Right renal cortex interstitium (tissue), 3 donors: ENCODE data around the gene CEP76. TPM values are rescaled to one million over a fixed set of nuclear protein-coding genes. Genes with fewer than 3 reads are reported as not detected.

Experiments used
- DNase-seq, 3 donors: peaks; one replicate each; pipeline ENCODE4 v3.0.0-alpha.2; 2013; ENCODE audit warnings: low read depth in 3 of 3, low spot score in 2 of 3
- polyA plus RNA-seq, 3 donors: library from polyadenylated mRNA; unstranded; fragments of 120-200 nt; gene quantifications; one replicate each; pipeline ENCODE4 v1.2.1, GENCODE V29; 2013; ENCODE audit not compliant: insufficient read length in 3 of 3

The CEP76 gene
- polyA plus RNA-seq, 3 donors = 10.1 to 12.3 (median 11.4) TPM

DNA sequence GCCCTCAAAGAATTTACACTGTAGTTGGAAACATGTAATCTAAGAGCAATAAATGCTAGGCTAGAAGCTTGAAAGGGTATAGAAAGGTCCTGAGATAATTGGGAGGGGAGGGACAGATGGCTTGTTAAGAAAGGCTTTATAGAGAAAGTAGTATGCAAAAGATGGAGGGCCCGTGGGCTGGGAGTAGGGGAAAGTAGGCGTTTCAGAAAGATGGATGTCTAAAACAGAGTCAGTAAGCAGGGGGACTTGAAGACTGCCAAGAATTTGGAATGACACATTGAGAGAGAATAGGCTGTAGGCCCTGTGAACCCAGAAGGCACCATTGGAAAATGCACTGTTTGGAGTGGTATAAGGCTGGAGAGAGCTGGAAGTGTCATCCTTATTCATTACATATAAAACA is 1.1 kb upstream of the CEP76 start:
- DNase-seq = no peak

GRCh38 chr18:12703096-12703567 is 609 bp upstream of the CEP76 start:
- no peak for DNase-seq

DNA sequence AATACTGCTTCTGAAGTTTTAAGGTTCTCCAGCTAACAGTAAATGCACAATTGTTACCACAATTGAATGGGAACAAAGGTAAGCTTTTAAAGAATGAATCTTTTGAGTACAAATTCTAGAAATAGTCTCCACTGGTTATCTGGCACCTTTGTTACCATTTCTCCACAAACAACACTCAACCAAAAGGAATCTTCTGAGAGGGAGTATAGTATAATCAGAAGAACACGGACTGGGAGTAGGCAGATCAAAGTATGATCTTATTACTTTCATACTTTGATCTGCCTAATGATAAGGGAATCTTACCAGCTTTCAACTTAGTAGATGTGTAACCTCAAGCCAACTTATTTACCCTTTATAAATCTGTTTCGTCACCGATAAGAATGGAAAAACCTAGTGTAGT is 1.4 kb downstream of the CEP76 start:
- no peak for DNase-seq

DNA sequence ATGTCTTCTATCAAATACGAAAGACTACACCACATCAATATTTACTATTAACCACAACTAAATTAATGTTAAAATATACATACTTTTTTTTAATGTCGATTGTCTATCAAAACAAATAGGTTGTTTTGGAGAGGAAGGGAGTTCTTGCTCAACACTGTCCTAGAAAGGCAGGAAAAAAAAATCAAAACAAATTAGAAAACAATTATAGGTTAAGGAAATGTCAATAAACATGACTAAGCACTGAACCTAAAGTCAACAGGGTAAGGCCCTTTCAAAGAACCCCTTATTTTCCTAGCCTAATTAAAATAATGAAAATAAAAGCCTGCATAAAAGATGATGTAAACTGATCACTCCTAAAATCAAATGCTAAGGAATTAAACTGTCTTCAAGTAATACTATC is 2.8 kb downstream of the CEP76 start:
- DNase-seq = no peak

DNA sequence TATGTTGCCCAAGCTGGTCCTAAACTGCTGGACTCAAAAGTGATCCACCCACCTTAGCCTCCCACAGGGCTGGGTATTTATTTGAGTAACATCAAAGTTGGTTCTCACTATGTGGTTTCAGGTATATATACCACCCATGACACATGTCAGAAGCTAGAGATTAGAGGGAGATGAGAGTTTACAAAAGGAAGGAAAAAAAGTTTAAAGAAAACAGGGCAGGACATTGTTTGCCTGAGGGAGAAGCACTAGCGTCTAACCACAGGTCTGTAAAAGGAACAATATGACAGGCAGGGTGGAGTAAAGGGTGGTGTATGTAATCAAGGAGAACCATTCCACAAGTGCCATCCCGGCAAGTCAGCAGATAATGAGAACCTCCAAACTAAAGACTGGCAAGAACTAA is 8.5 kb downstream of the CEP76 start:
- no peak for DNase-seq

DNA sequence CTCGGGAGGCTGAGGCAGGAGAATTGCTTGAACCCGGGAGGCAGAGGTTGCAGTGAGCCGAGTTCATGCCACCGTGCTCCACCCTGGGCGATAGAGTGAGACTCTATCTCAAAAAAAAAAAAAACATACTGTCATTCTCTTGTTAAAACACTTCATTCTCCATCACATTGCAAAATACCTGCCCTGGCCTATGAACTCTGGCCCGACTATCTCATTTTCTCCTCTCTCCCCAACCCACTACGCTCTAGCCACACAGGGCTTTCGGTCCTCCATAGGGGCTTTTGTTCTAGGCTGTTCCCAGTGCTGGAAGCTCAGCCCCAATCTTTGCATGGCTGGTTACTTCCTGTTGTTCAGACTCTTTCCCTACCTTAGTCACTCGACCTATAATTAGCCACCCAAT is 10.3 kb downstream of the CEP76 start:
- DNase-seq = no peak

GRCh38 chr18:12689256-12689850 is 13.2 kb downstream of the CEP76 start:
- DNase-seq = no peak

- DNase-seq = no peak
Observed at GRCh38 chr18:12686100-12686499, 16.4 kb downstream of the CEP76 start.

- DNase-seq = no peak
Observed at GRCh38 chr18:12679183-12679786, 23.2 kb downstream of the CEP76 start.

DNA sequence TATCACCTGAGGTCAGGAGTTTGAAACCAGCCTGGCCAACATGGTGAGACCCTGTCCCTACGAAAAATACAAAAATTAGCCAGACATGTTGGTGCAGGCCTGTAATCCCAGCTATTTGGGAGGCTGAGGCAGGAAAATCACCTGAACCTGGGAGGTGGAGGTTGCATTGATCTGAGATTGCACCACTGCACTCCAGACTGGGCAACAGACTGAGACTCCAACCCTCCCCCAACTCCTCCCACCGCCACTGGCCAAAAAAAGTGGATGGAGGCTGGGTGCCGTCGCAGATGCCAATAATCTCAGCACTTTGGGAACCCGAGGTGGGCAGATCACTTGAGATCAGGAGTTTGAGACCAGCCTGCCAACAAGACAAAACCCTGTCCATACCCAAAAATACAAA is 34.5 kb downstream of the CEP76 start:
- no peak for DNase-seq

DNA sequence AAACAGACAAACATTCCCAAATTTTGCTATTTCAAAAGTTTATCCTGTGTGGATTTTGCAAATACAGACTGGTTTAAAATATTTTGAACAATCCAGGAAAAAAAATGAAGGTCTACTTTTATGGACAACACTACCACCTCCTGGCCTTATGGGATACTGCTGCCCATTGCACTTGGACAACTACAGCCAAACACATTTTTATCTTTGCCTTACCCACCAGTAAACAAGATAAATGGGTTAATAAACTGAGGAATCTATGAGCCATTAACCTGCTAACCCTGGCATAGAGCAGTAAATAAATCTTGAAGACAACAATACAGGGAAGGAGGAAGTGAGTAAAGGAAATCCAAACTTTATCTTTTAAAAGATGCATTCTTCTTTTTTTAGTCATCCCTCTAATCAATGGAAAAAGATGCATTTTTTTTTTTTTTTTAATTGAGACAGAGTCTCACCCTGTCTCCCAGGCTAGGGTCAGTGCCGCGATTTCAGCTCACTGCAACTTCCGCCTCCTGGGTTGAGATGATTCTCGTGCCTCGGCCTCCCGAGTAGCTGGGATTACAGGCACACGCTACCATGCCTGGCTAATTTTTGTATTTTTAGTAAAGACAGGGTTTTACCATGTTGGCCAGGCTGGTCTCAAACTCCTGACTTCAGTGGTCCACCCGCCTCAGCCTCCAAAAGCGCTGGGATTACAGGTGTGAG is 42.5 kb downstream of the CEP76 start:
- DNase-seq = peak; percentile 48 to 61 (median 54)

DNA sequence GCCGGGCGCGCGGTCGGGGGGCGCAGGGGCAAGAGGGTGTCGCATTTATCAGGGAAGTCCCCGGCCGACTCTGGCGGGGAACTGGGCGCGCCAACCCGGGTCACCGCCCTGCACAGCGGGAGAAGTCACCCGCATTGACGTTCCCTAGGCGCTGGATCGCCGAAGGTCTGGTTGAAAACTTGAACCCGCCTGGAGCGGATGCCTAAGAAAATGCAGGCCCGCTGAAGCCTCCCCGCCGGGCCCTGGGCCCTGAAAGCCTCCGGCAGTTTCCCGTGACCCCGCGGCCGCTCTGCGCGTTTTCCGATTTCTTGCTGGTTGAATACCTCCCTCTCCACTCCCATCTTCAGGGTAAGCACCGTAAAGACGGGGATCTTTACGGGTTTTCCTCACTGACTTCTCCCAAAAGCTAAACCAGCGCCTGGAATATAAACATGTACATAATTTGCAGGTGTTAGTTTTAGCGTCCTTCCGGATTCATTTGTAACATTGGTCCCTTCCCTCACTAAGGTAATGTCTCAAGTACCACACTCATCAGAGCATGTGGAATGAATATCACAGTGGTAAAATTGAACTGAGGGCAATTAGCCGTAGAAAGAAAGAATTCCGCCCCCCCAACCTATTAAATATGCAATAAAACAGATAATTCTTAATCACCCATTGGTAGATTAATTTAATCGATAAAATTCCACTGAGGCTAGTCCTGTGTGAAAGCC is 43.9 kb downstream of the CEP76 start:
- no peak for DNase-seq

DNA sequence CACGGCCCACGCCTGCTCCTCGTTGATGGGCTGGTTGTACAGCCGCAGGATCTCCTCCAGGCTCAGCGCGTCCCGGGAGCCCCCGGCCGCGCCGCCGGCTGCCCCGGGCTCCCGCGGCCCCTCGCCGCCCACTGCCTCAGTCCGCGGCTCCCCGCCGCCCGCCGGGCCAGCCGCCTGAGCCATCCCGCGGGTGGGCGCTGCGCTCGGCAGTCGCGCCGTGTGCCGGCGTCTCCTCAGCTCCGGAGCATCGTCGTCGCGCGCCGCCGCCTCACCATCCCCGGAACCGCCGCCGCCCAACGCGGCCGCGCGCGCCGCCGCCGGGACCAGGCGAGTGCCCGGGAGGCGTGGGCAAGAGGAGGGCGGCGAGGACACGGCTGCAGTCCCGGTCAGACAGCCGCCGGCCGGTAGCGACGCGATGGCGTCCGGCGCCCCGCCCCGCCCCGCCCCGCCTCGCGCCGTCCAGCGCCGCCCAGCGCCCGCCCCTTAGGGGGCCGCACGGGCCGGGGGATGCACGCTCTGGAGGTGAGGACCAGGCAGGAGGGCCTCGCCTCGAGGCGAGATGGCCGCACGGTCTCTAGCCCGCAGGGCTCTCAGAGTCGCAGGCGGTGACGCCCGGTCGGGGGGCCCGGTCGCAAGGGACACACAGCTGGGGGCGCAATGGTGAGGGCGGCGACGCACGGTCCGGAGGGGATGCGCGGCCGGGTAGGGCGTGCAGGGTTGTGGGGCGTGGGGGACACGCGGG is 44.7 kb downstream of the CEP76 start, which contains the start of gene SPIRE1:
TSS of gene SPIRE1 (minus strand) at position 424 of the 742 bp plus-strand sequence. CDS start at position 183, 241 bp downstream.
- DNase-seq = no peak

GRCh38 chr18:12656938-12657683 is 45.4 kb downstream of the CEP76 start:
- DNase-seq = no peak

GRCh38 chr18:12656605-12656937 is 46.0 kb downstream of the CEP76 start:
- peak in 1 of 3 donors; percentile 40 for DNase-seq

DNA sequence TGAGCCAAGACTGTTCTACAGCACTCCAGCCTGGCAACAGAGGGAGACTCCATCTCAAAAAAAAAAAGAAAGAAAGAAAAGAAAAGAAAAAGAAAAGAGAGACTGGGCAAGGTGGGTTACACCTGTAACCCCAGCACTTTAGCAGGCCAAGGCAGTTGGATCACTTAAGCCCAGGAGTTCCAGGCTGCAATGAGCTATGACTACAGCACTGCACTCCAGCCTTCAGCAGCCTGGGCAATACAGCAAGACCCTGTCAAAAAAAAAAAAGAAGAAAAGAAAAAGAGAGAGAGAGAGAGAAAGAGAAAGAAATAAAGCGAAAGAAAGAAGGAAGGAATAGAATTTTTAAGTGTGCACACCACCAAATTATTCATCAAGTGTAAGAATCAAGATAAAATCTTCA is 47.6 kb downstream of the CEP76 start:
- DNase-seq = no peak

DNA sequence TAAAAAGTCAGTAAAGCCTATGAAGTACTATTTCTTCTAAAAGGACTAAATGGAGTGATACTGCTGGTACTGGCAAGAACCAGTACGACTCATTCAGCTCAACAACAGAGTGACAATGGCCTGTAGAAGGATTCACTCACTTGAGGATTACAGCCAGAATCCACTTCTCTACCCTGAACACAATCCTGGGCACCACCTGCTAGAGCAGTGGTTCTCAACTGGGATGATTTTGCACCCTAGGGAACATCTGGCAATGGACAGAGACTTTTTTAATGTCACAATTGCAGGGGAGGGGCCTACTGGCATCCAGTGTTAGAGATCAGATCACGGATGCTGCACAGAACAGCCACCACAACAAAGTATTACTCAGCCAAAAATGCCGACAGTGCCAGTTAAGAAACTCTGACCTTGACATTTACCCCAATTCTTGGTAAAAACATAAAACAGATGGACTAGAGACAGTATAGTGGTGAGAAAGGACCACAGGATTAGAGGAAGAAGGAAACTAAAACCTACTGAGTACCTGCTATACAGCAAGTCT is 49.6 kb downstream of the CEP76 start:
- no peak for DNase-seq

DNA sequence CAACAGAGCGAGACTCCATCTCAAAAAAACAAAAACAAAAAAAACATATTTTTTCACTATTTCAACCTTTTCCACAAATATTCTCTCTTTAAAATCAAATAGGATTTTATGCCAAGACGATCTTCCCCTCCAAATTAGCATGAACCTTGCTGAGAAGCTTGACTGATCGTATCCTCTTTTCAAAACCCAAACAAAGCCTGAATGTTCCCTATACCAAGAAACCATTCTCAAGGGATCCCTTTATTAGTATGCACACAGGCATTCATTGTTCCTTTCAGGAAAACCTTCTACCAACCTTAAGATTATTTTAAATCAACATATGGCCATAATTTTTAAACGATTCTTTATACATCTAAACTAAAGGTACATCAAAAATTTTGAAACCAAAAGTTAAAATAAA is 50.9 kb downstream of the CEP76 start:
- DNase-seq = no peak

DNA sequence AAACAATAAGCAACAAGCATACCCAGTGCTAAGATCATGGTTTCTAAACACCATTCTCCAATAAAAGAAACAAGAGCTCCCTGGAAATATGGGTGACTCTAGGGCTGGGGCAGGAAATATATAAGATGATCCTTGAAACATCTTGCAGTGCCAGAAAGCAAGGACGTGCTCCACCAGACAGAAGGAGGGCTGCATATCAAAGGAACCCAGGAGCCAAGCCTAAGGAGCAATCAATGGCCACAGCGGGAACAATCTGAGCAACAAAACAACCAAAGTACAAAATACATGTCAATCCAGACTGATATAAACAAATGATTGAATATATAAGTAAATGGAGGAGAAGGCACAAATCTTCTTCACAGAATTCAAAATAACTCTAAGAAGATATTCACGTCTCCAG is 54.8 kb downstream of the CEP76 start:
- no peak for DNase-seq

GRCh38 chr18:12645751-12646203 is 56.7 kb downstream of the CEP76 start:
- no peak for DNase-seq
